Keratinocyte (primary cell): ENCODE data around the gene NMS.

ENCODE experiments used
- CTCF ChIP-seq, 3 experiments: IDR thresholded peaks in 1 of 3; conservative IDR thresholded peaks in 1 of 3; optimal IDR thresholded peaks in 1 of 3; 2 replicates in 2 of 3; 3 replicates in 1 of 3; pipeline versions ENCODE3 to v1.5.1; 2011; ENCODE audit warnings: low read length in 3 of 3, mild to moderate bottlenecking in 3 of 3, moderate library complexity in 2 of 3, control low read depth in 1 of 3, inconsistent platforms in 1 of 3; ENCODE audit not compliant: insufficient read depth in 2 of 3; ENCODE audit errors: extremely low read depth in 1 of 3
- EZH2 ChIP-seq: IDR thresholded peaks from one replicate; pipeline ENCODE4 v1.6.1; 2012; ENCODE audit warnings: inconsistent platforms, mild to moderate bottlenecking, low read length, moderate library complexity

- TF ChIP-seq CTCF (optimal IDR thresholded peaks at IDR 0.05 in 1 of 3, IDR thresholded peaks at IDR 0.05 in 1 of 3, conservative IDR thresholded peaks at IDR 0.05 in 1 of 3; ENCODE audit: extremely low read depth in 1 of 3, insufficient read depth in 2 of 3, low read length in 3 of 3) (no peak), EZH2 (no peak)
These were observed 34.3 kb downstream of the NMS start for GRCh38 chr2:100504542-100504941.
